Fibroblast of pulmonary artery (primary cell): ENCODE data around the gene DAO.

Experiments
- DNase-seq: peaks from one replicate; pipeline ENCODE4 v3.0.0-alpha.2; 2010; ENCODE audit warnings: low read depth
- H3K4me3 ChIP-seq: replicated peaks from 2 replicates; pipeline ENCODE4 v1.5.1; 2011; ENCODE audit warnings: low read depth, mild to moderate bottlenecking, control low read depth, low read length, moderate library complexity
- TF ChIP-seq, protein P1 (sequence below): IDR thresholded peaks from 2 replicates; pipeline ENCODE4 v1.5.1; 2011; ENCODE audit warnings: mild to moderate bottlenecking, control low read depth, low read length, inconsistent platforms; ENCODE audit errors: missing control alignments

The DAO gene

DNA sequence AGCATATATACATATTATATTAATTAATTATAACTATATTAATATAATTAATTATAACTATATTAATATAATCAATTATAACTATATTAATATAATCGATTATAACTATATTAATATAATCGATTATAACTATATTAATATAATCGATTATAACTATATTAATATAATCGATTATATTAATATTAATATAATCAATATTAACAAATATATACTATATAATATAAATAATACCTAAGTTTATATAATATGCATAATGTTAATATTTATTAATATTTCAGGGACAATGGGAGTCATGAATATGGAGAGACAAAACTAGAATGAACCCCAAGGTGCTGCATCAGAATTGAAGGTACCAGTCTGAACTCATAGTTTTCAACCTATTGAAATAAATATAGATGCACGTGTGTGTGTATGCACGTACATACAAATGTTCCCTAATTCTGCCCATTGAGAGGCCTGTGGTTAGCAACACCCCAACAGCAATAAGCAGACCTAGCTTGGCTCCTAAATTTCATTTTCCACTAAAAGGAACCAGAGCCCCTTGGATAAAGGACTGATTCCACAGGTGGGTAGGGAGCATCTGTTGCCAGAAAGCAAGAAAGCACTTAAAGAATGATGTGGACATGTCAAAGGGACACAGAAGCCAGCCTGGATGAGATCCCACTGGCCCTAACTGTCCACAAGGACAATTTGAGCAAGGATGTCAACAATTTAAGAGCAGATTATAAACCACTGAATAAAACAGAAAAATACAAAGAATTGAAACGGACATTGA is 43.8 kb upstream of the DAO start:
- TF ChIP-seq, protein P1, sequence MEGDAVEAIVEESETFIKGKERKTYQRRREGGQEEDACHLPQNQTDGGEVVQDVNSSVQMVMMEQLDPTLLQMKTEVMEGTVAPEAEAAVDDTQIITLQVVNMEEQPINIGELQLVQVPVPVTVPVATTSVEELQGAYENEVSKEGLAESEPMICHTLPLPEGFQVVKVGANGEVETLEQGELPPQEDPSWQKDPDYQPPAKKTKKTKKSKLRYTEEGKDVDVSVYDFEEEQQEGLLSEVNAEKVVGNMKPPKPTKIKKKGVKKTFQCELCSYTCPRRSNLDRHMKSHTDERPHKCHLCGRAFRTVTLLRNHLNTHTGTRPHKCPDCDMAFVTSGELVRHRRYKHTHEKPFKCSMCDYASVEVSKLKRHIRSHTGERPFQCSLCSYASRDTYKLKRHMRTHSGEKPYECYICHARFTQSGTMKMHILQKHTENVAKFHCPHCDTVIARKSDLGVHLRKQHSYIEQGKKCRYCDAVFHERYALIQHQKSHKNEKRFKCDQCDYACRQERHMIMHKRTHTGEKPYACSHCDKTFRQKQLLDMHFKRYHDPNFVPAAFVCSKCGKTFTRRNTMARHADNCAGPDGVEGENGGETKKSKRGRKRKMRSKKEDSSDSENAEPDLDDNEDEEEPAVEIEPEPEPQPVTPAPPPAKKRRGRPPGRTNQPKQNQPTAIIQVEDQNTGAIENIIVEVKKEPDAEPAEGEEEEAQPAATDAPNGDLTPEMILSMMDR, result no peak
- no peak overlapping the region for H3K4me3 ChIP-seq
- no peak for DNase-seq

- no peak for DNase-seq
- TF ChIP-seq, protein P1, result no peak
- H3K4me3 ChIP-seq, result no peak overlapping the region
Observed at GRCh38 chr12:108837239-108837638, 42.7 kb upstream of the DAO start.

GRCh38 chr12:108837680-108838079 is 42.2 kb upstream of the DAO start:
- TF ChIP-seq, protein P1, result no peak
- H3K4me3 ChIP-seq, result no peak overlapping the region
- no peak for DNase-seq

DNA sequence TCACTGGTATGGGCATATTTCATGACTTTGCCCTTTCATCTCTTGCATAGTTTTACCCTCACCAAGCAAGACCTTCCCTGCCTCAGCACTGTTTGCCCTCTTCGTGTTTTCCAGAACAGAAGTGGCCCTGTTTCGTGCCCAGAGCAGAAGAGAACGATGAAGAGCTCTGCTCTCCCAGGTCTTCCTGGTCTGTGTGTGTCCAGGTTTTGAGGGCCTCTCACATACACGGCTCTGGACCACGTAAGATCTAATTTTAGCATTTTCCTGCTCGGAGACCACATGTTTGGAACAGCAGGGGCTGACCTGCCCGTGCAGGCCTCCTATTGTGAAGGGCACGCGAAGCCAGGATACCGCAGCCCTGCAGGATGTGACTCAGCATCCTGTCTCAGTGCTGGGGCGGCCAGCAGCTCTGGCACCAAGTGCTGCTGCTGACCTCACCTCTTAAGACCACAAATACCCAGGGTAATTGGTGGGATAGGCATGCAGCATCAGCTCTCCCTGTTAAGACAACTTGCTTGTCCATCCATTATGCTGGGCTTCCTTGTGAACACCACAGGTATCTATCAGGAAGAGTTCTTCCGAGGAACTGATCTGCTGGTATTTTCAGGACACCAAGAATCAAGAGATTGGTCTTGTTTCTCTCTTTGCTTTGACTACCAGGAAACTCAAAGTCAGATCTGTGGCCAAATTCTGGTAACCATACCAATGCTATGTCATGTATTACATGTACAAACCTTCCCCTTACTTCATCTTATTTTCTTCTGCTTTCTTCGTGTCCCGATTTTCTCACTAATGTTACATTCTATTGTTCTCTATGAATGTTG is 41.5 kb upstream of the DAO start:
- no peak overlapping the region for H3K4me3 ChIP-seq
- DNase-seq, result peak; percentile 100
- TF ChIP-seq, protein P1, result no peak

GRCh38 chr12:108839018-108839889 is 40.6 kb upstream of the DAO start:
- TF ChIP-seq, protein P1, result no peak
- DNase-seq, result peak; percentile 89
- no peak overlapping the region for H3K4me3 ChIP-seq

DNA sequence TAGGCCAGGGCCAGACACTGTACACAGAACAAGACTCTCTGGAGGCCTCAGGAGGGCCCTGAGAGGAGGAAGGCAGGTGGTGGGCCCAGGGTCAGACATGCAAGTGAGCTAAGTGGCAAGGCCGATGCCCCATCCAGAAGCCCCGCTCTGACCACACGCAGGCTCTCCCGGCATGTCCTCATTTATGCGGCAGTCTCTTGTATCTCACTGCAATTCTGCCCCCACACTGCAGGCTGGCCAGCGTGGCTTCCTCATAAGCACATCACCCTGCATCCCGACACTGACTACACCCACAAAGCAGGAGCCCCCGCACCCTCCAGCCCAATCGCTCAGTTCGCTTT is 40.0 kb upstream of the DAO start:
- TF ChIP-seq, protein P1, result no peak
- H3K4me3 ChIP-seq, result no peak overlapping the region
- no peak for DNase-seq
